Neural cell (in vitro differentiated cells): ENCODE data around the gene CENPN. TPM values are rescaled to one million over a fixed set of nuclear protein-coding genes. Genes with fewer than 3 reads are reported as not detected.
A peak's percentile ranks its signal among the peaks of the same experiment; 100 is the strongest.

Experiments
- H2AFZ ChIP-seq: fragments of 200-600, 300-800 bp; sonication (generic), shearing (Covaris generic); 2 replicates; pipeline ENCODE4 v1.6.0; 2014; ENCODE audit warnings: low read depth, mild to moderate bottlenecking, antibody characterized with exemption, low read length, moderate library complexity
- H3F3A ChIP-seq: fragments of 200-600 bp; shearing (Covaris generic); 2 replicates; pipeline ENCODE4 v1.6.1; 2016; ENCODE audit warnings: mild to moderate bottlenecking, moderate library complexity, mixed read lengths, antibody characterized with exemption, low read length; ENCODE audit not compliant: insufficient read depth, poor library complexity, severe bottlenecking
- H3K27ac ChIP-seq: fragments of 200-600, 300-800 bp; sonication (generic), shearing (Covaris generic); 2 replicates; pipeline ENCODE4 v1.5.1; 2014; ENCODE audit warnings: mild to moderate bottlenecking, low read length, moderate library complexity
- H3K27me3 ChIP-seq: fragments of 300-800, 200-600 bp; sonication (generic), shearing (Covaris generic); 2 replicates; pipeline ENCODE4 v1.6.0; 2014; ENCODE audit warnings: mild to moderate bottlenecking, low read depth, low read length, moderate library complexity; ENCODE audit not compliant: insufficient read depth
- H3K36me3 ChIP-seq: fragments of 300-800, 200-600 bp; sonication (generic), shearing (Covaris generic); 2 replicates; pipeline ENCODE4 v1.5.1; 2014; ENCODE audit warnings: mild to moderate bottlenecking, antibody characterized with exemption, low read length, moderate library complexity; ENCODE audit not compliant: insufficient read depth
- H3K4me2 ChIP-seq: fragments of 300-800, 200-600 bp; sonication (generic), shearing (Covaris generic); 2 replicates; pipeline ENCODE4 v1.6.0; 2014; ENCODE audit warnings: mild to moderate bottlenecking, low read length
- H3K4me3 ChIP-seq: fragments of 300-800, 200-600 bp; sonication (generic), shearing (Covaris generic); 2 replicates; pipeline ENCODE4 v1.5.1; 2014; ENCODE audit warnings: mild to moderate bottlenecking, low read length, moderate library complexity
- H3K79me2 ChIP-seq: fragments of 200-600 bp; shearing (Covaris generic); replicated peaks from 2 replicates; pipeline ENCODE4 v1.6.0; 2014; ENCODE audit warnings: mild to moderate bottlenecking, low read length, moderate library complexity; ENCODE audit not compliant: insufficient read depth
- H3K9ac ChIP-seq: fragments of 300-800, 200-600 bp; sonication (generic), shearing (Covaris generic); 2 replicates; pipeline ENCODE4 v1.6.1; 2016; ENCODE audit warnings: mild to moderate bottlenecking, low read length, mixed read lengths
- H3K9me2 ChIP-seq: fragments of 200-600 bp; shearing (Covaris generic); 2 replicates; pipeline ENCODE4 v1.6.1; 2016; ENCODE audit warnings: mild to moderate bottlenecking, low read length, mixed read lengths; ENCODE audit not compliant: insufficient read depth
- H3K9me3 ChIP-seq: fragments of 200-600, 300-800 bp; sonication (generic), shearing (Covaris generic); 2 replicates; pipeline ENCODE4 v1.6.1; 2016; ENCODE audit warnings: mild to moderate bottlenecking, mixed run types, low read length, moderate library complexity, mixed read lengths
- H4K20me1 ChIP-seq: fragments of 200-600 bp; shearing (Covaris generic); 2 replicates; pipeline ENCODE4 v1.6.1; 2016; ENCODE audit warnings: mild to moderate bottlenecking, mixed run types; ENCODE audit not compliant: insufficient read depth
- CTCF ChIP-seq: fragments of 450-650 bp; IDR thresholded peaks from 2 replicates; pipeline ENCODE4 v1.5.1; 2014; ENCODE audit warnings: antibody characterized with exemption, mild to moderate bottlenecking, moderate library complexity; ENCODE audit not compliant: poor library complexity, severe bottlenecking
- EP300 ChIP-seq: fragments of 450-650 bp; conservative IDR thresholded peaks from 2 replicates; pipeline ENCODE4 v1.6.1; 2014; ENCODE audit warnings: antibody characterized with exemption, mild to moderate bottlenecking, moderate library complexity; ENCODE audit not compliant: poor library complexity, severe bottlenecking
- EZH2 ChIP-seq: fragments of 200-600, 300-800 bp; shearing (Covaris generic), sonication (generic); IDR thresholded peaks from 2 replicates; pipeline ENCODE4 v1.6.1; 2014; ENCODE audit warnings: antibody characterized with exemption, low read length, borderline replicate concordance, mild to moderate bottlenecking; ENCODE audit not compliant: insufficient read depth, poor library complexity, severe bottlenecking
- MXI1 ChIP-seq: fragments of 450-650 bp; conservative IDR thresholded peaks from 2 replicates; pipeline ENCODE4 v1.6.1; 2014; ENCODE audit warnings: antibody characterized with exemption, mild to moderate bottlenecking; ENCODE audit not compliant: poor library complexity, severe bottlenecking
- POLR2AphosphoS5 ChIP-seq: IDR thresholded peaks from 2 replicates; pipeline ENCODE4 v1.6.1; 2012
- RAD21 ChIP-seq: fragments of 450-650 bp; conservative IDR thresholded peaks from 2 replicates; pipeline ENCODE4 v1.6.1; 2014; ENCODE audit warnings: antibody characterized with exemption, mild to moderate bottlenecking, moderate library complexity
- REST ChIP-seq: IDR thresholded peaks from 2 replicates; pipeline ENCODE4 v1.6.1; 2012; ENCODE audit warnings: borderline replicate concordance
- SMC3 ChIP-seq: fragments of 450-650 bp; conservative IDR thresholded peaks from 2 replicates; pipeline ENCODE4 v1.6.1; 2014; ENCODE audit warnings: antibody characterized with exemption, mild to moderate bottlenecking, moderate library complexity; ENCODE audit not compliant: poor library complexity
- TAF1 ChIP-seq: IDR thresholded peaks from 2 replicates; pipeline ENCODE4 v1.6.1; 2012; ENCODE audit warnings: low read depth
- polyA plus RNA-seq: library from polyadenylated mRNA; depleted of rRNA; stranded (reverse); fragments of >200 nt; gene quantifications from 2 replicates; pipeline ENCODE4 v1.2.3, GENCODE V29; 2014

The CENPN gene
- polyA plus RNA-seq, 1 donor from 2014 or later, result 1.9 TPM

DNA sequence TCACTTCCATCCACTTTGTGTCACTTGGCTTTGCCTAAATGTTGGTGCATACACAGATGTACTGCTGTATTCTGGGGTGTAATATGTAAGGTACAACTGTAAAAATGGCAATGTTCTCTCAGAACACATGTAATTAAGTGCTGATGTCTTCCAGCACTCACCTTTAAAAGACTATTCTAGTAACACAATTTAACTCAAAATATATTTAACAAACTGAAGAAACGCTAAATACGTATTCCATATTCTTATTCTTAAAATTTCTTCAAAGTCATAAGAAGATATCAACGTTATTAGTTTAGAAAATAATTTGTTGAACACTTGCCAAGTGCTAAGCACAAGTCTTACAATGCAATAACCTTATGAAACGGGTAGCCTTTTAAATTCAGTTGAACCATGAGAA is 4.0 kb upstream of the CENPN start:
- TF ChIP-seq EP300, result no peak
- no peak for TF ChIP-seq CTCF
- no peak for TF ChIP-seq TAF1
- no peak for TF ChIP-seq RAD21
- no peak for TF ChIP-seq EZH2
- TF ChIP-seq POLR2AphosphoS5, result no peak
- no peak for TF ChIP-seq SMC3
- TF ChIP-seq REST, result no peak
- no peak for TF ChIP-seq MXI1
- Histone ChIP-seq H2AFZ (no peak overlapping the region), H3K27me3 (no peaks in the 10 kb centered on the region), H3F3A (no peaks in the 10 kb centered on the region), H4K20me1 (no peaks in the 10 kb centered on the region), H3K36me3 (no peaks in the 10 kb centered on the region), H3K79me2 (peaks cover 58% of the 10 kb centered on the region), H3K9me2 (no peaks in the 10 kb centered on the region), H3K4me2 (no peak overlapping the region), H3K9me3 (no peaks in the 10 kb centered on the region), H3K4me3 (no peak overlapping the region), H3K27ac (no peak overlapping the region), H3K9ac (no peak overlapping the region)

- Histone ChIP-seq H3K9me2 (no peaks in the 10 kb centered on the region), H3K36me3 (no peaks in the 10 kb centered on the region), H3K4me3 (peak overlapping the region; percentile 28), H3K9ac (no peak overlapping the region), H3K9me3 (no peaks in the 10 kb centered on the region), H3K27ac (no peak overlapping the region), H3F3A (no peaks in the 10 kb centered on the region), H3K27me3 (no peaks in the 10 kb centered on the region), H4K20me1 (no peaks in the 10 kb centered on the region), H3K4me2 (no peak overlapping the region), H2AFZ (no peak overlapping the region), H3K79me2 (peaks cover 53% of the 10 kb centered on the region)
- no peak for TF ChIP-seq REST
- TF ChIP-seq TAF1, result no peak
- TF ChIP-seq SMC3, result no peak
- TF ChIP-seq EP300, result no peak
- TF ChIP-seq MXI1, result no peak
- no peak for TF ChIP-seq EZH2
- no peak for TF ChIP-seq RAD21
- no peak for TF ChIP-seq CTCF
- TF ChIP-seq POLR2AphosphoS5, result no peak
These were observed 3.2 kb upstream of the CENPN start for GRCh38 chr16:81003610-81004460.
